Spleen (tissue), 7 donors: ENCODE data around the gene FBLL1.

Experiments used
- CTCF ChIP-seq, 11 experiments: fragments of 200-600 bp in 7 of 11; fragments of 450-650 bp in 4 of 11; sonication (generic) in 4 of 11; IDR thresholded peaks in 8 of 11; conservative IDR thresholded peaks in 3 of 11; 1 replicate in 7 of 11; 2 replicates in 4 of 11; pipeline versions ENCODE4 v1.4.0 to v1.8.0; 2016 to 2021; ENCODE audit warnings: antibody characterized with exemption in 11 of 11, inconsistent platforms in 4 of 11, mild to moderate bottlenecking in 1 of 11
- POLR2A ChIP-seq, 3 donors: fragments of 450-650 bp; IDR thresholded peaks; one replicate each; pipeline ENCODE4 v1.5.1; 2017; ENCODE audit warnings: antibody characterized with exemption in 3 of 3, mild to moderate bottlenecking in 1 of 3
- donor health status: DM: no; HTN: no; CAD: no; lungs with moderate emphysema.
- donor health status: DM: no; HTN: no; CAD: no.
- donor health status: DM: no; HTN: no; CAD: no.

GRCh38 chr5:168502563-168503237 is 26.4 kb upstream of the FBLL1 start:
- TF ChIP-seq CTCF (IDR thresholded peaks at IDR 0.05 in 8 of 11, conservative IDR thresholded peaks at IDR 0.05 in 3 of 11) (no peak), POLR2A (IDR thresholded peaks at IDR 0.05) (no peak)
